K562 (cell line): ENCODE results near the gene IGSF10. TPM values are rescaled to one million over a fixed set of nuclear protein-coding genes. Genes with fewer than 3 reads are reported as not detected.

Experiments used
- LCOR ChIP-seq: sonication (generic); formaldehyde crosslinking; IDR thresholded peaks from 2 replicates; pipeline ENCODE4 v1.8.0; 2022; ENCODE audit warnings: mild to moderate bottlenecking, missing genetic modification reagents
- SUPT5H ChIP-seq: fragments of 450-650 bp; IDR thresholded peaks from 2 replicates; pipeline ENCODE4 v1.6.1; 2016
- polyA plus RNA-seq, 8 experiments: library from polyadenylated mRNA; depleted of rRNA in 4 of 8; stranded (reverse) in 5 of 8; unstranded in 3 of 8; fragments of >200 nt; fragmentation: Nextera tagmentation in 2 of 8; fragmentation: Illumina TruSeq in 1 of 8; extraction: Ambion mirVana in 2 of 8; extraction: Trizol in 1 of 8; gene quantifications; 2 replicates each; pipeline versions ENCODE4 v1.2.1 to v1.2.3, GENCODE V29; 2011 to 2014; ENCODE audit warnings: inconsistent platforms in 1 of 8, missing spikeins in 1 of 8
- total RNA-seq, 7 experiments: library from RNA; depleted of rRNA in 6 of 7; stranded (reverse); fragments of >200 nt in 6 of 7; fragmentation: Illumina TruSeq in 2 of 7; extraction: Trizol in 2 of 7; gene quantifications; 2 replicates each; pipeline versions ENCODE4 v1.2.1 to v1.2.3, GENCODE V29; 2011 to 2021; ENCODE audit warnings: low replicate concordance in 1 of 7
- TF ChIP-seq, protein P1 (sequence below): fragments of 450-650 bp; IDR thresholded peaks from 2 replicates; pipeline ENCODE4 v1.6.1; 2016; ENCODE audit warnings: mild to moderate bottlenecking, moderate library complexity
- TF ChIP-seq, protein P2 (sequence below): fragments of 250-450 bp; sonication (Bioruptor Pico); IDR thresholded peaks from 2 replicates; pipeline ENCODE4 v1.8.0; 2022; ENCODE audit warnings: moderate library complexity, mild to moderate bottlenecking, inconsistent platforms
- TF ChIP-seq, protein P3 (sequence below): sonication (generic); formaldehyde crosslinking; IDR thresholded peaks from 2 replicates; pipeline ENCODE4 v1.8.0; 2022; ENCODE audit warnings: missing genetic modification reagents, mild to moderate bottlenecking, borderline replicate concordance
- TF ChIP-seq, protein P4 (sequence below): sonication (generic); formaldehyde crosslinking; IDR thresholded peaks from 2 replicates; pipeline ENCODE4 v1.8.0; 2022; ENCODE audit warnings: mild to moderate bottlenecking, missing genetic modification reagents

The IGSF10 gene
- total and polyA plus RNA-seq, 9 of the 15 experiments (the other 6 are each of a cell fraction or from before 2014, with no cell fraction given), result 0.11 to 1.2 (median 0.40) TPM

DNA sequence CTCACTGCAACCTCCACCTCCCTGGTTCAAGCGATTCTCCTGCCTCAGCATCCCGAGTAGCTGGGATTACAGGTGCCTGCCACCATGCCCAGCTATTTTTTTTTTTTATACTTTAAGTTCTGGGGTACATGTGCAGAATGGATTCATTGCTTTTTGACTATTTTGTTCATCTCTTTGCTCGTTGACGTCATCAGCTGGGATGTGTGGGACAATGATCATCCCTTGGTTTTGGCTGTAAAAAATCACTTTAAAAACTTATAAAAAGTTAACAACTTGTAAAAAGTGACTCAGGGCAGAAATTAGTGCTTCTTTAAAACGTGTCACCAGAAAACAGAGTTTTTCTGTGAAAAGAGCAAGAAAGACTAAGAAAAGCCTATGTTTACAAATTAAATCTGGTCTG, 37.8 kb downstream of the IGSF10 start (continued):
- TF ChIP-seq, protein P1, sequence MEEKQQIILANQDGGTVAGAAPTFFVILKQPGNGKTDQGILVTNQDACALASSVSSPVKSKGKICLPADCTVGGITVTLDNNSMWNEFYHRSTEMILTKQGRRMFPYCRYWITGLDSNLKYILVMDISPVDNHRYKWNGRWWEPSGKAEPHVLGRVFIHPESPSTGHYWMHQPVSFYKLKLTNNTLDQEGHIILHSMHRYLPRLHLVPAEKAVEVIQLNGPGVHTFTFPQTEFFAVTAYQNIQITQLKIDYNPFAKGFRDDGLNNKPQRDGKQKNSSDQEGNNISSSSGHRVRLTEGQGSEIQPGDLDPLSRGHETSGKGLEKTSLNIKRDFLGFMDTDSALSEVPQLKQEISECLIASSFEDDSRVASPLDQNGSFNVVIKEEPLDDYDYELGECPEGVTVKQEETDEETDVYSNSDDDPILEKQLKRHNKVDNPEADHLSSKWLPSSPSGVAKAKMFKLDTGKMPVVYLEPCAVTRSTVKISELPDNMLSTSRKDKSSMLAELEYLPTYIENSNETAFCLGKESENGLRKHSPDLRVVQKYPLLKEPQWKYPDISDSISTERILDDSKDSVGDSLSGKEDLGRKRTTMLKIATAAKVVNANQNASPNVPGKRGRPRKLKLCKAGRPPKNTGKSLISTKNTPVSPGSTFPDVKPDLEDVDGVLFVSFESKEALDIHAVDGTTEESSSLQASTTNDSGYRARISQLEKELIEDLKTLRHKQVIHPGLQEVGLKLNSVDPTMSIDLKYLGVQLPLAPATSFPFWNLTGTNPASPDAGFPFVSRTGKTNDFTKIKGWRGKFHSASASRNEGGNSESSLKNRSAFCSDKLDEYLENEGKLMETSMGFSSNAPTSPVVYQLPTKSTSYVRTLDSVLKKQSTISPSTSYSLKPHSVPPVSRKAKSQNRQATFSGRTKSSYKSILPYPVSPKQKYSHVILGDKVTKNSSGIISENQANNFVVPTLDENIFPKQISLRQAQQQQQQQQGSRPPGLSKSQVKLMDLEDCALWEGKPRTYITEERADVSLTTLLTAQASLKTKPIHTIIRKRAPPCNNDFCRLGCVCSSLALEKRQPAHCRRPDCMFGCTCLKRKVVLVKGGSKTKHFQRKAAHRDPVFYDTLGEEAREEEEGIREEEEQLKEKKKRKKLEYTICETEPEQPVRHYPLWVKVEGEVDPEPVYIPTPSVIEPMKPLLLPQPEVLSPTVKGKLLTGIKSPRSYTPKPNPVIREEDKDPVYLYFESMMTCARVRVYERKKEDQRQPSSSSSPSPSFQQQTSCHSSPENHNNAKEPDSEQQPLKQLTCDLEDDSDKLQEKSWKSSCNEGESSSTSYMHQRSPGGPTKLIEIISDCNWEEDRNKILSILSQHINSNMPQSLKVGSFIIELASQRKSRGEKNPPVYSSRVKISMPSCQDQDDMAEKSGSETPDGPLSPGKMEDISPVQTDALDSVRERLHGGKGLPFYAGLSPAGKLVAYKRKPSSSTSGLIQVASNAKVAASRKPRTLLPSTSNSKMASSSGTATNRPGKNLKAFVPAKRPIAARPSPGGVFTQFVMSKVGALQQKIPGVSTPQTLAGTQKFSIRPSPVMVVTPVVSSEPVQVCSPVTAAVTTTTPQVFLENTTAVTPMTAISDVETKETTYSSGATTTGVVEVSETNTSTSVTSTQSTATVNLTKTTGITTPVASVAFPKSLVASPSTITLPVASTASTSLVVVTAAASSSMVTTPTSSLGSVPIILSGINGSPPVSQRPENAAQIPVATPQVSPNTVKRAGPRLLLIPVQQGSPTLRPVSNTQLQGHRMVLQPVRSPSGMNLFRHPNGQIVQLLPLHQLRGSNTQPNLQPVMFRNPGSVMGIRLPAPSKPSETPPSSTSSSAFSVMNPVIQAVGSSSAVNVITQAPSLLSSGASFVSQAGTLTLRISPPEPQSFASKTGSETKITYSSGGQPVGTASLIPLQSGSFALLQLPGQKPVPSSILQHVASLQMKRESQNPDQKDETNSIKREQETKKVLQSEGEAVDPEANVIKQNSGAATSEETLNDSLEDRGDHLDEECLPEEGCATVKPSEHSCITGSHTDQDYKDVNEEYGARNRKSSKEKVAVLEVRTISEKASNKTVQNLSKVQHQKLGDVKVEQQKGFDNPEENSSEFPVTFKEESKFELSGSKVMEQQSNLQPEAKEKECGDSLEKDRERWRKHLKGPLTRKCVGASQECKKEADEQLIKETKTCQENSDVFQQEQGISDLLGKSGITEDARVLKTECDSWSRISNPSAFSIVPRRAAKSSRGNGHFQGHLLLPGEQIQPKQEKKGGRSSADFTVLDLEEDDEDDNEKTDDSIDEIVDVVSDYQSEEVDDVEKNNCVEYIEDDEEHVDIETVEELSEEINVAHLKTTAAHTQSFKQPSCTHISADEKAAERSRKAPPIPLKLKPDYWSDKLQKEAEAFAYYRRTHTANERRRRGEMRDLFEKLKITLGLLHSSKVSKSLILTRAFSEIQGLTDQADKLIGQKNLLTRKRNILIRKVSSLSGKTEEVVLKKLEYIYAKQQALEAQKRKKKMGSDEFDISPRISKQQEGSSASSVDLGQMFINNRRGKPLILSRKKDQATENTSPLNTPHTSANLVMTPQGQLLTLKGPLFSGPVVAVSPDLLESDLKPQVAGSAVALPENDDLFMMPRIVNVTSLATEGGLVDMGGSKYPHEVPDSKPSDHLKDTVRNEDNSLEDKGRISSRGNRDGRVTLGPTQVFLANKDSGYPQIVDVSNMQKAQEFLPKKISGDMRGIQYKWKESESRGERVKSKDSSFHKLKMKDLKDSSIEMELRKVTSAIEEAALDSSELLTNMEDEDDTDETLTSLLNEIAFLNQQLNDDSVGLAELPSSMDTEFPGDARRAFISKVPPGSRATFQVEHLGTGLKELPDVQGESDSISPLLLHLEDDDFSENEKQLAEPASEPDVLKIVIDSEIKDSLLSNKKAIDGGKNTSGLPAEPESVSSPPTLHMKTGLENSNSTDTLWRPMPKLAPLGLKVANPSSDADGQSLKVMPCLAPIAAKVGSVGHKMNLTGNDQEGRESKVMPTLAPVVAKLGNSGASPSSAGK, result no peak
- TF ChIP-seq, protein P2, sequence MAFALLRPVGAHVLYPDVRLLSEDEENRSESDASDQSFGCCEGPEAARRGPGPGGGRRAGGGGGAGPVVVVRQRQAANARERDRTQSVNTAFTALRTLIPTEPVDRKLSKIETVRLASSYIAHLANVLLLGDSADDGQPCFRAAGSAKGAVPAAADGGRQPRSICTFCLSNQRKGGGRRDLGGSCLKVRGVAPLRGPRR (CRISPR knock-in tag), result no peak
- TF ChIP-seq SUPT5H (no peak), LCOR (CRISPR knock-in tag) (no peak)
- TF ChIP-seq, protein P3, sequence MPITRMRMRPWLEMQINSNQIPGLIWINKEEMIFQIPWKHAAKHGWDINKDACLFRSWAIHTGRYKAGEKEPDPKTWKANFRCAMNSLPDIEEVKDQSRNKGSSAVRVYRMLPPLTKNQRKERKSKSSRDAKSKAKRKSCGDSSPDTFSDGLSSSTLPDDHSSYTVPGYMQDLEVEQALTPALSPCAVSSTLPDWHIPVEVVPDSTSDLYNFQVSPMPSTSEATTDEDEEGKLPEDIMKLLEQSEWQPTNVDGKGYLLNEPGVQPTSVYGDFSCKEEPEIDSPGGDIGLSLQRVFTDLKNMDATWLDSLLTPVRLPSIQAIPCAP (CRISPR knock-in tag), result no peak
- TF ChIP-seq, protein P4, sequence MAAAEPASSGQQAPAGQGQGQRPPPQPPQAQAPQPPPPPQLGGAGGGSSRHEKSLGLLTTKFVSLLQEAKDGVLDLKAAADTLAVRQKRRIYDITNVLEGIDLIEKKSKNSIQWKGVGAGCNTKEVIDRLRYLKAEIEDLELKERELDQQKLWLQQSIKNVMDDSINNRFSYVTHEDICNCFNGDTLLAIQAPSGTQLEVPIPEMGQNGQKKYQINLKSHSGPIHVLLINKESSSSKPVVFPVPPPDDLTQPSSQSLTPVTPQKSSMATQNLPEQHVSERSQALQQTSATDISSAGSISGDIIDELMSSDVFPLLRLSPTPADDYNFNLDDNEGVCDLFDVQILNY, result no peak
